Measurements from ENCODE around the gene KNCN. TPM values are rescaled to one million over a fixed set of nuclear protein-coding genes. Genes with fewer than 3 reads are reported as not detected.

The KNCN gene
- total RNA-seq, 1 experiment from 2014 or later, result not detected

GRCh38 chr1:46526691-46527291 is 24.7 kb downstream of the KNCN start:
- Mint-ChIP-seq H3K36me3 (no peaks in the 10 kb centered on the region), H3K4me1 (peaks cover 65% of the 10 kb centered on the region), H3K27ac (no peak overlapping the region), H3K4me3 (peak overlapping the region; percentile 41), H3K27me3 (ENCODE audit: low read depth) (peaks cover 96% of the 10 kb centered on the region), H3K9me3 (no peaks in the 10 kb centered on the region)
- ATAC-seq (peak; percentile 72), DNase-seq (ENCODE audit: low spot score) (peak; percentile 68)
- ChIA-PET CTCF (interaction anchor here (0.7 to 10.6 kb wide), 24 partner anchors 8 to 198 kb away, joined by 3 to 241 read pairs (median 10); partner anchors contain the start of genes DMBX1, KNCN and MKNK1), POLR2A (interaction anchor here (0.9 to 1.5 kb wide), 5 partner anchors 37 to 85 kb away, joined by 3 to 10 read pairs (median 5); partner anchors contain the start of gene DMBX1)
- TF ChIP-seq NR1H2 (CRISPR knock-in tag; IDR thresholded peaks at IDR 0.05) (no peak), SP1 (CRISPR knock-in tag; conservative IDR thresholded peaks at IDR 0.05) (peak; percentile 69), MYBL2 (CRISPR knock-in tag; IDR thresholded peaks at IDR 0.05) (no peak), FOXP1 (CRISPR knock-in tag; IDR thresholded peaks at IDR 0.05; ENCODE audit: borderline replicate concordance) (0 out of 2 replicates have a peak, but pooled peaks have one; percentile 27), SOX15 (CRISPR knock-in tag; IDR thresholded peaks at IDR 0.05) (no peak), ERG (CRISPR knock-in tag; IDR thresholded peaks at IDR 0.05) (no peak), NR2C2 (CRISPR knock-in tag; IDR thresholded peaks at IDR 0.05) (no peak), ZSCAN18 (CRISPR knock-in tag; IDR thresholded peaks at IDR 0.05) (no peak), ZBTB21 (CRISPR knock-in tag; IDR thresholded peaks at IDR 0.05; ENCODE audit: borderline replicate concordance) (no peak), ZNF281 (CRISPR knock-in tag; IDR thresholded peaks at IDR 0.05) (no peak), ZNF532 (CRISPR knock-in tag; IDR thresholded peaks at IDR 0.05; ENCODE audit: borderline replicate concordance) (no peak), TEAD4 (CRISPR knock-in tag; IDR thresholded peaks at IDR 0.05) (no peak), ZNF121 (CRISPR knock-in tag; IDR thresholded peaks at IDR 0.05) (no peak), ZNF423 (CRISPR knock-in tag; IDR thresholded peaks at IDR 0.05) (no peak), ZNF317 (CRISPR knock-in tag; IDR thresholded peaks at IDR 0.05; ENCODE audit: borderline replicate concordance, low read depth) (no peak), USF2 (CRISPR knock-in tag; IDR thresholded peaks at IDR 0.05) (no peak), MAX (CRISPR knock-in tag; IDR thresholded peaks at IDR 0.05) (peak; percentile 58; the same call in 1 of the 2 replicates), SMAD3 (CRISPR knock-in tag; IDR thresholded peaks at IDR 0.05; ENCODE audit: borderline replicate concordance) (no peak)

All from WTC11 (cell line).